Natural killer cell (primary cell): Measurements from ENCODE around the gene LRRC47. TPM values are rescaled to one million over a fixed set of nuclear protein-coding genes. Genes with fewer than 3 reads are reported as not detected.
"Not testable (repeated sequence)": the region's sequence is repeated elsewhere in the genome, so short reads cannot be mapped to it uniquely, and the experiment has no call there.

Source experiments
- ATAC-seq, 3 donors: fragments of 150-1000 bp in 2 of 3; fragments of 200-7000 bp in 1 of 3; cut with Tn5 transposase; 1 replicate in 1 of 3; 2 replicates in 2 of 3; pipeline ENCODE4 v1.10.0; 2021; ENCODE audit warnings: mild to moderate bottlenecking in 2 of 3, moderate library complexity in 2 of 3
- DNase-seq, 2 donors: peaks; one replicate each; pipeline versions ENCODE4 v3.0.0 to v3.0.0-alpha.2; 2013 to 2021; ENCODE audit warnings: mixed read lengths in 1 of 2
- H3K27ac ChIP-seq: one replicate; pipeline ENCODE4 v1.5.1; 2013; ENCODE audit warnings: mild to moderate bottlenecking, low read length
- H3K27me3 ChIP-seq: one replicate; pipeline ENCODE4 v1.6.1; 2013; ENCODE audit warnings: low read length; ENCODE audit not compliant: control insufficient read depth, insufficient read depth
- H3K36me3 ChIP-seq: one replicate; pipeline ENCODE4 v1.6.1; 2013; ENCODE audit warnings: low read length; ENCODE audit not compliant: control insufficient read depth, insufficient read depth
- H3K4me1 ChIP-seq: one replicate; pipeline ENCODE4 v1.6.1; 2013; ENCODE audit warnings: low read length; ENCODE audit not compliant: control insufficient read depth, insufficient read depth
- H3K4me3 ChIP-seq: one replicate; pipeline ENCODE4 v1.5.1; 2013; ENCODE audit warnings: low read length
- H3K9me3 ChIP-seq: one replicate; pipeline ENCODE4 v1.6.1; 2013; ENCODE audit warnings: low read length; ENCODE audit not compliant: control insufficient read depth, insufficient read depth
- H3K27ac Mint-ChIP-seq, 2 donors: one replicate each; pipeline ENCODE4 v1.8.0; 2022; ENCODE audit warnings: mild to moderate bottlenecking in 2 of 2, mixed read lengths in 2 of 2, moderate library complexity in 1 of 2
- H3K27me3 Mint-ChIP-seq, 2 donors: one replicate each; pipeline ENCODE4 v1.8.0; 2022; ENCODE audit warnings: low read depth in 2 of 2, mixed read lengths in 2 of 2
- H3K36me3 Mint-ChIP-seq: one replicate; pipeline ENCODE4 v1.8.0; 2022; ENCODE audit warnings: mixed read lengths
- H3K4me1 Mint-ChIP-seq, 2 donors: one replicate each; pipeline ENCODE4 v1.8.0; 2022; ENCODE audit warnings: mixed read lengths in 2 of 2
- H3K4me3 Mint-ChIP-seq: one replicate; pipeline ENCODE4 v1.8.0; 2022; ENCODE audit warnings: mild to moderate bottlenecking, moderate library complexity, mixed read lengths
- H3K9me3 Mint-ChIP-seq, 2 donors: one replicate each; pipeline ENCODE4 v1.8.0; 2022; ENCODE audit warnings: mixed read lengths in 2 of 2
- CTCF ChIP-seq: fragments of 200-600 bp; IDR thresholded peaks from one replicate; pipeline ENCODE4 v1.8.0; 2022; ENCODE audit warnings: antibody characterized with exemption
- WGBS: methylation state at CpG from one replicate; pipeline ENCODE4 v1.1.7; 2013; ENCODE audit warnings: missing lambda C conversion rate; ENCODE audit not compliant: insufficient coverage; 5-methylcytosine and 5-hydroxymethylcytosine counted together
- intact Hi-C: fragments of 100-400 bp; cut with micrococcal nuclease; formaldehyde crosslinking; loops from one replicate; pipeline ENCODE4 v1.14.2; 2022
- total RNA-seq, 4 donors: library from RNA; stranded (reverse); fragments of 120-200 nt in 1 of 4; gene quantifications; one replicate each; pipeline versions ENCODE4 v1.2.3 to v1.2.4, GENCODE V29; 2013 to 2022

Gene LRRC47
- total RNA-seq, 3 donors from 2014 or later (not counting 1 experiment from before 2014, with no cell fraction given): 33.5 to 49.8 (median 45.2) TPM

- H3K9me3 Mint-ChIP-seq: no peaks in the 10 kb centered on the region
- no peak for DNase-seq
- H3K27ac Mint-ChIP-seq: no peak within 1 kb of the TSS
- peaks cover 7% of the 10 kb centered on the region for H3K4me1 ChIP-seq
- H3K9me3 ChIP-seq: no peaks in the 10 kb centered on the region
- no peaks in the 10 kb centered on the region for H3K27me3 ChIP-seq
- H3K27me3 Mint-ChIP-seq: peaks cover 0 to 10% of the 10 kb centered on the region in 2 donors
- H3K36me3 Mint-ChIP-seq: no peaks in the 10 kb centered on the region
- H3K4me1 Mint-ChIP-seq: peaks cover 7 to 8% of the 10 kb centered on the region in 2 donors
- H3K27ac ChIP-seq: no peak within 1 kb of the TSS
- no peaks in the 10 kb centered on the region for H3K36me3 ChIP-seq
- WGBS: 85% methylated on average over 17 of the region's 17 CpGs
- TF ChIP-seq CTCF: no peak
- H3K4me3 ChIP-seq: no peak within 1 kb of the TSS
- peak within 1 kb of the TSS; percentile 21 for H3K4me3 Mint-ChIP-seq
- intact Hi-C loops: no loop called here
- ATAC-seq: no peak
These were observed 43.8 kb downstream of the LRRC47 start, which contains the start of gene CCDC27 for GRCh38 chr1:3752400-3752945. Gene CCDC27, plus strand, starts transcription at chr1:3752450. Its CDS starts 32 bp downstream, at chr1:3752482.

GRCh38 chr1:3750741-3751140 is 45.6 kb downstream of the LRRC47 start:
- Mint-ChIP-seq H3K36me3 (no peaks in the 10 kb centered on the region), H3K9me3 (no peaks in the 10 kb centered on the region), H3K4me3 (no peak overlapping the region), H3K4me1 (peaks cover 8 to 18% of the 10 kb centered on the region in 2 donors), H3K27me3 (peaks cover 0 to 10% of the 10 kb centered on the region in 2 donors), H3K27ac (no peak overlapping the region)
- no peak for TF ChIP-seq CTCF
- no peaks in the 10 kb centered on the region for H3K36me3 ChIP-seq
- 85% methylated on average over 6 of the region's 6 CpGs for WGBS
- H3K27me3 ChIP-seq: no peaks in the 10 kb centered on the region
- H3K4me3 ChIP-seq: no peak overlapping the region
- no peak for ATAC-seq
- no peaks in the 10 kb centered on the region for H3K9me3 ChIP-seq
- no peak overlapping the region for H3K27ac ChIP-seq
- peaks cover 17% of the 10 kb centered on the region for H3K4me1 ChIP-seq
- intact Hi-C loops: no loop called here
- no peak for DNase-seq

- Histone ChIP-seq H3K4me3 (no peak overlapping the region), H3K27ac (no peak overlapping the region), H3K4me1 (peaks cover 17% of the 10 kb centered on the region), H3K9me3 (no peaks in the 10 kb centered on the region), H3K36me3 (no peaks in the 10 kb centered on the region), H3K27me3 (no peaks in the 10 kb centered on the region)
- Mint-ChIP-seq H3K4me1 (peaks cover 19 to 31% of the 10 kb centered on the region in 2 donors), H3K36me3 (no peaks in the 10 kb centered on the region), H3K27ac (no peak overlapping the region), H3K27me3 (peaks cover 0 to 10% of the 10 kb centered on the region in 2 donors), H3K4me3 (no peak overlapping the region), H3K9me3 (no peaks in the 10 kb centered on the region)
- TF ChIP-seq CTCF: no peak
- 76% methylated on average over 5 of the region's 5 CpGs for WGBS
- DNase-seq: no peak
- intact Hi-C loops: no loop called here
- ATAC-seq: no peak
These were observed 46.8 kb downstream of the LRRC47 start for GRCh38 chr1:3749512-3749911.

GRCh38 chr1:3748316-3748900 is 47.9 kb downstream of the LRRC47 start:
- intact Hi-C loops, H3K9me3 ChIP-seq, H3K36me3 ChIP-seq, H3K9me3 Mint-ChIP-seq, H3K27me3 ChIP-seq, H3K27ac ChIP-seq, DNase-seq, H3K36me3 Mint-ChIP-seq, H3K4me3 ChIP-seq, ATAC-seq: not testable (repeated sequence)
- Mint-ChIP-seq H3K27me3 (peaks cover 0 to 10% of the 10 kb centered on the region in 2 donors), H3K4me1 (peaks cover 19 to 32% of the 10 kb centered on the region in 2 donors), H3K27ac (peak overlapping the region in 1 of 2 donors; percentile 79), H3K4me3 (peak overlapping the region; percentile 71)
- 90% methylated on average over 12 of the region's 15 CpGs for WGBS
- peaks cover 17% of the 10 kb centered on the region for H3K4me1 ChIP-seq
